T-helper 1 cell treated with Interleukin-12 subunit alpha and Interleukin-12 subunit beta and Interleukin-4 antibody, amounts not matched to agents 30 μg/mL and 1 μg/mL, for 36 hours (primary cell): ENCODE measurements around the gene LRRC4C.

Experiments used
- H3K27ac Mint-ChIP-seq: one replicate; pipeline ENCODE4 v1.8.0; 2021; ENCODE audit warnings: mild to moderate bottlenecking, mixed read lengths
- H3K27me3 Mint-ChIP-seq: one replicate; pipeline ENCODE4 v1.8.0; 2021; ENCODE audit warnings: low read depth, mixed read lengths
- H3K36me3 Mint-ChIP-seq: one replicate; pipeline ENCODE4 v1.8.0; 2021; ENCODE audit warnings: low read depth, mixed read lengths
- H3K4me1 Mint-ChIP-seq: one replicate; pipeline ENCODE4 v1.8.0; 2021; ENCODE audit warnings: low read depth, mixed read lengths
- H3K4me3 Mint-ChIP-seq: one replicate; pipeline ENCODE4 v1.8.0; 2021; ENCODE audit warnings: mild to moderate bottlenecking, moderate library complexity, mixed read lengths
- H3K9me3 Mint-ChIP-seq: one replicate; pipeline ENCODE4 v1.8.0; 2021; ENCODE audit warnings: mixed read lengths

Gene LRRC4C

GRCh38 chr11:40513281-40513680 is 946.2 kb downstream of the LRRC4C start:
- H3K4me3 Mint-ChIP-seq, result no peak overlapping the region
- no peak overlapping the region for H3K27ac Mint-ChIP-seq
- H3K36me3 Mint-ChIP-seq, result no peaks in the 10 kb centered on the region
- H3K9me3 Mint-ChIP-seq, result peaks cover 23% of the 10 kb centered on the region
- no peaks in the 10 kb centered on the region for H3K27me3 Mint-ChIP-seq
- no peaks in the 10 kb centered on the region for H3K4me1 Mint-ChIP-seq

- Mint-ChIP-seq H3K4me3 (no peak overlapping the region), H3K4me1 (no peaks in the 10 kb centered on the region), H3K27me3 (no peaks in the 10 kb centered on the region), H3K9me3 (peaks cover 22% of the 10 kb centered on the region), H3K36me3 (no peaks in the 10 kb centered on the region), H3K27ac (no peak overlapping the region)
Measured at GRCh38 chr11:40508303-40508702, 951.1 kb downstream of the LRRC4C start.

GRCh38 chr11:40506226-40506625 is 953.2 kb downstream of the LRRC4C start:
- Mint-ChIP-seq H3K4me1 (no peaks in the 10 kb centered on the region), H3K4me3 (no peak overlapping the region), H3K36me3 (no peaks in the 10 kb centered on the region), H3K9me3 (peaks cover 29% of the 10 kb centered on the region), H3K27me3 (no peaks in the 10 kb centered on the region), H3K27ac (no peak overlapping the region)

- Mint-ChIP-seq H3K27me3 (no peaks in the 10 kb centered on the region), H3K27ac (no peak overlapping the region), H3K36me3 (no peaks in the 10 kb centered on the region), H3K4me1 (no peaks in the 10 kb centered on the region), H3K4me3 (no peak overlapping the region), H3K9me3 (peaks cover 14% of the 10 kb centered on the region)
Measured at GRCh38 chr11:40491341-40491740, 968.1 kb downstream of the LRRC4C start.

GRCh38 chr11:40467771-40468170 is 991.7 kb downstream of the LRRC4C start:
- Mint-ChIP-seq H3K4me3 (no peak overlapping the region), H3K9me3 (peaks cover 27% of the 10 kb centered on the region), H3K4me1 (no peaks in the 10 kb centered on the region), H3K36me3 (no peaks in the 10 kb centered on the region), H3K27me3 (no peaks in the 10 kb centered on the region), H3K27ac (no peak overlapping the region)

- no peaks in the 10 kb centered on the region for H3K27me3 Mint-ChIP-seq
- peaks cover 51% of the 10 kb centered on the region for H3K9me3 Mint-ChIP-seq
- H3K36me3 Mint-ChIP-seq, result no peaks in the 10 kb centered on the region
- no peaks in the 10 kb centered on the region for H3K4me1 Mint-ChIP-seq
- H3K4me3 Mint-ChIP-seq, result no peak overlapping the region
- no peak overlapping the region for H3K27ac Mint-ChIP-seq
Measured at GRCh38 chr11:40445391-40445790, 1014.1 kb downstream of the LRRC4C start.

- no peaks in the 10 kb centered on the region for H3K27me3 Mint-ChIP-seq
- no peak overlapping the region for H3K4me3 Mint-ChIP-seq
- no peaks in the 10 kb centered on the region for H3K4me1 Mint-ChIP-seq
- no peaks in the 10 kb centered on the region for H3K36me3 Mint-ChIP-seq
- peaks cover 43% of the 10 kb centered on the region for H3K9me3 Mint-ChIP-seq
- no peak overlapping the region for H3K27ac Mint-ChIP-seq
Measured at GRCh38 chr11:40444151-40444550, 1015.3 kb downstream of the LRRC4C start.

GRCh38 chr11:40435344-40435743 is 1024.1 kb downstream of the LRRC4C start:
- no peaks in the 10 kb centered on the region for H3K27me3 Mint-ChIP-seq
- peaks cover 24% of the 10 kb centered on the region for H3K9me3 Mint-ChIP-seq
- no peaks in the 10 kb centered on the region for H3K36me3 Mint-ChIP-seq
- no peaks in the 10 kb centered on the region for H3K4me1 Mint-ChIP-seq
- H3K4me3 Mint-ChIP-seq, result no peak overlapping the region
- no peak overlapping the region for H3K27ac Mint-ChIP-seq

GRCh38 chr11:40434926-40435325 is 1024.5 kb downstream of the LRRC4C start:
- no peak overlapping the region for H3K27ac Mint-ChIP-seq

GRCh38 chr11:40432358-40432757 is 1027.1 kb downstream of the LRRC4C start:
- H3K27me3 Mint-ChIP-seq, result no peaks in the 10 kb centered on the region
- H3K4me1 Mint-ChIP-seq, result no peaks in the 10 kb centered on the region
- no peaks in the 10 kb centered on the region for H3K36me3 Mint-ChIP-seq
- no peak overlapping the region for H3K4me3 Mint-ChIP-seq
- H3K9me3 Mint-ChIP-seq, result peaks cover 27% of the 10 kb centered on the region
- no peak overlapping the region for H3K27ac Mint-ChIP-seq

More at GRCh38 chr11:40434926-40435325, 1024.5 kb downstream of the LRRC4C start:
- no peaks in the 10 kb centered on the region for H3K27me3 Mint-ChIP-seq
- H3K4me1 Mint-ChIP-seq, result no peaks in the 10 kb centered on the region
- H3K4me3 Mint-ChIP-seq, result no peak overlapping the region
- H3K36me3 Mint-ChIP-seq, result no peaks in the 10 kb centered on the region
- peaks cover 28% of the 10 kb centered on the region for H3K9me3 Mint-ChIP-seq

GRCh38 chr11:40425168-40425567 is 1034.3 kb downstream of the LRRC4C start:
- Mint-ChIP-seq H3K4me1 (no peaks in the 10 kb centered on the region), H3K9me3 (peaks cover 25% of the 10 kb centered on the region), H3K27ac (no peak overlapping the region), H3K4me3 (no peak overlapping the region), H3K36me3 (no peaks in the 10 kb centered on the region), H3K27me3 (no peaks in the 10 kb centered on the region)

- H3K36me3 Mint-ChIP-seq, result no peaks in the 10 kb centered on the region
- no peak overlapping the region for H3K4me3 Mint-ChIP-seq
- H3K9me3 Mint-ChIP-seq, result peaks cover 28% of the 10 kb centered on the region
- no peak overlapping the region for H3K27ac Mint-ChIP-seq
- no peaks in the 10 kb centered on the region for H3K27me3 Mint-ChIP-seq
- H3K4me1 Mint-ChIP-seq, result no peaks in the 10 kb centered on the region
Measured at GRCh38 chr11:40421208-40421981, 1038.1 kb downstream of the LRRC4C start.

GRCh38 chr11:40417627-40418026 is 1041.8 kb downstream of the LRRC4C start:
- Mint-ChIP-seq H3K27me3 (no peaks in the 10 kb centered on the region), H3K4me3 (no peak overlapping the region), H3K9me3 (peaks cover 20% of the 10 kb centered on the region), H3K27ac (no peak overlapping the region), H3K4me1 (no peaks in the 10 kb centered on the region), H3K36me3 (no peaks in the 10 kb centered on the region)

GRCh38 chr11:40407355-40407754 is 1052.1 kb downstream of the LRRC4C start:
- peaks cover 12% of the 10 kb centered on the region for H3K9me3 Mint-ChIP-seq
- no peak overlapping the region for H3K27ac Mint-ChIP-seq
- H3K4me1 Mint-ChIP-seq, result no peaks in the 10 kb centered on the region
- no peaks in the 10 kb centered on the region for H3K36me3 Mint-ChIP-seq
- H3K4me3 Mint-ChIP-seq, result no peak overlapping the region
- no peaks in the 10 kb centered on the region for H3K27me3 Mint-ChIP-seq

- no peaks in the 10 kb centered on the region for H3K27me3 Mint-ChIP-seq
- H3K4me1 Mint-ChIP-seq, result no peaks in the 10 kb centered on the region
Measured at GRCh38 chr11:40405614-40406013, 1053.8 kb downstream of the LRRC4C start.

More at GRCh38 chr11:40405614-40406013, 1053.8 kb downstream of the LRRC4C start:
- no peaks in the 10 kb centered on the region for H3K36me3 Mint-ChIP-seq
- peaks cover 12% of the 10 kb centered on the region for H3K9me3 Mint-ChIP-seq
- no peak overlapping the region for H3K27ac Mint-ChIP-seq
- no peak overlapping the region for H3K4me3 Mint-ChIP-seq
